GM19468 (cell line): ENCODE results near the gene DOCK8.
A peak's percentile ranks its signal among the peaks of the same experiment; 100 is the strongest.
"Not testable (repeated sequence)": the region's sequence is repeated elsewhere in the genome, so short reads cannot be mapped to it uniquely, and the experiment has no call there.

Source experiments
- ATAC-seq: cut with Tn5 transposase; IDR thresholded peaks from one replicate; pipeline ENCODE4 v1.9.1; 2021; ENCODE audit warnings: mild to moderate bottlenecking, moderate library complexity, moderate number of reproducible peaks; ENCODE audit not compliant: unreplicated experiment; ENCODE audit errors: extremely low read depth

The DOCK8 gene

GRCh38 chr9:214648-215493 is at the start of gene DOCK8:
Gene DOCK8 (plus strand): TSS chr9:214865. CDS start chr9:214977, 112 bp downstream.
- peak; percentile 48 for ATAC-seq

- not testable (repeated sequence) for ATAC-seq
Observed at GRCh38 chr9:169757-170156, 44.9 kb upstream of the DOCK8 start.

- ATAC-seq, result not testable (repeated sequence)
Observed at GRCh38 chr9:178140-178825, 36.4 kb upstream of the DOCK8 start.

- ATAC-seq, result not testable (repeated sequence)
Observed at GRCh38 chr9:178970-179383, 35.7 kb upstream of the DOCK8 start, which contains the start of gene ZNG1A. Gene ZNG1A (minus strand): TSS chr9:179056. CDS start chr9:178969, 87 bp downstream.

- ATAC-seq, result not testable (repeated sequence)
Observed at GRCh38 chr9:199601-200000, 15.1 kb upstream of the DOCK8 start.

GRCh38 chr9:206481-206880 is 8.2 kb upstream of the DOCK8 start:
- no peak for ATAC-seq

- no peak for ATAC-seq
Observed at GRCh38 chr9:209143-209758, 5.4 kb upstream of the DOCK8 start.

- ATAC-seq, result no peak
Observed at GRCh38 chr9:211036-211435, 3.6 kb upstream of the DOCK8 start.

- ATAC-seq, result no peak
Observed at GRCh38 chr9:211557-211956, 3.1 kb upstream of the DOCK8 start.

GRCh38 chr9:212297-212696 is 2.4 kb upstream of the DOCK8 start:
- ATAC-seq, result no peak

GRCh38 chr9:213901-214300 is 764 bp upstream of the DOCK8 start:
- not testable (repeated sequence) for ATAC-seq

- ATAC-seq, result no peak
Observed at GRCh38 chr9:214351-214647, 366 bp upstream of the DOCK8 start.

GRCh38 chr9:215631-216155 is 1.0 kb downstream of the DOCK8 start:
- no peak for ATAC-seq

- no peak for ATAC-seq
Observed at GRCh38 chr9:216866-217265, 2.2 kb downstream of the DOCK8 start.

GRCh38 chr9:217950-218349 is 3.3 kb downstream of the DOCK8 start:
- no peak for ATAC-seq

- not testable (repeated sequence) for ATAC-seq
Observed at GRCh38 chr9:219036-219435, 4.4 kb downstream of the DOCK8 start.

- no peak for ATAC-seq
Observed at GRCh38 chr9:219670-220365, 5.2 kb downstream of the DOCK8 start.

- no peak for ATAC-seq
Observed at GRCh38 chr9:221989-222776, 7.5 kb downstream of the DOCK8 start.

GRCh38 chr9:223152-223551 is 8.5 kb downstream of the DOCK8 start:
- ATAC-seq, result no peak
